Stimulated activated CD8-positive, alpha-beta memory T cell treated with anti-CD3 and anti-CD28 coated beads, Interleukin-12 subunit alpha, Interleukin-12 subunit beta, amount 100 ng/mL, for 1 hour (primary cell): ENCODE data around the gene COBL.

ENCODE experiments used
- DNase-seq: peaks from one replicate; pipeline ENCODE4 v3.0.0-alpha.2; 2020; ENCODE audit warnings: low read depth

The COBL gene

DNA sequence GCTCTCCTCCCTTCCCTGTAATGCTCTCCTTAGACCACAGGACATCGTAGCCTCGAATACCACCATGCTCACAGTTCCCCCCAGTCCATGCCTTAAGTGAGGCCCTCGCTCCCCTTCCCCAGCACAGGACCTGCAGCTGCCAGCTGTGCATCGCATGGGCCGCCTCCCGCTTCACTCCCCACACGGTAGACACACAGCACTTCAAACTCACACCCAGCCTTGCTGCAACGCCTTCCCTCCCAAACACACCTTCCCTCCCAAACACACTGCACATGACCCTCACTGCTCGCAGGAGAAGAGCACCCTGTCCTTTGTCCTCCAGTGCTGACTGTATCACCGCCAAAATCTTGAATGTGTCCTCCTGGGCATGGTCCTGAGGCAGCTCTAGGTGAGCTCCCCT, 42.6 kb downstream of the COBL start:
- no peak for DNase-seq

GRCh38 chr7:51273360-51273759, 43.2 kb downstream of the COBL start:
- DNase-seq, result no peak

GRCh38 chr7:51270965-51271364, 45.6 kb downstream of the COBL start:
- no peak for DNase-seq

DNA sequence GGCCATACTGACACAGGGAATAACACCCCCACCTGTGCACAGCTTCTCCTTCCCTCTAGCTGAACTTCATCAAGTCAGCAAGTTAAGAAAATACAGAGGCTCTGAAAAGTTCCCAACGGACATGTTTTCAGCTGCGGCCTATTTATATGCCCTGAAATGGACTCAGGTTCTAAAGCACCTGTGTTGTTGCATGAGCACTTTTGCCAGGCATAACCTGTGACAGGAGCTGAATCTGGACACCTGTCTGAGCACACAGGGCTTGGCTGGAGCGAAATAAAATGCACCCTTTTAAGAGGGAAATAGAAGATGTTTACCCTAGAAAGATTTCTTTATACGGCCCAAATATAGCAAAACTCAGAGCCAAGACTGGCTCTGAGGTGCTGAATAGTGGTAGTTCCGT, 46.7 kb downstream of the COBL start:
- no peak for DNase-seq

DNA sequence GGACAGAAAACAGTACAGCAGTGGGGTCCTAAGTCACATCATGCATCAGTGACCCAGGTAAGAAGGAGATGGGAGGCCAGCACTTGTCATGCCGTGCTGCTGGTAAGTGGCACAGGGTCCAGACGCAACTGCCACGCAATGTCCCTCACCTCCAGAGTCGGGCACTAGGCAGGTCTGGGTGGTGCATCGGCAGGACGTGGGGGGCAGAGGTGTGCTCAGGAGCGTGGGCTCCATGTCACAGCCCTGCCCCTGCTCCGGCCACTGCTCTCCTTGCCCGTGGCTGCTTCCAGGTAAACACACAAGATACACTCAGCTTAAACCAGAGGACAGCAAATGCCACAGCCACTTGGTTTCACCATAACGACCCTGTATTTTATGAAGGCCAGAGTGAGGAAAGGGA, 47.3 kb downstream of the COBL start:
- DNase-seq, result no peak

- no peak for DNase-seq
These were observed 47.8 kb downstream of the COBL start for GRCh38 chr7:51268859-51269258.

GRCh38 chr7:51267169-51267568, 49.4 kb downstream of the COBL start:
- no peak for DNase-seq

- DNase-seq, result no peak
These were observed 51.3 kb downstream of the COBL start for GRCh38 chr7:51265066-51265907.

- no peak for DNase-seq
These were observed 52.8 kb downstream of the COBL start for GRCh38 chr7:51263631-51264484.

GRCh38 chr7:51262796-51263531, 53.6 kb downstream of the COBL start:
- no peak for DNase-seq

GRCh38 chr7:51261950-51262795, 54.4 kb downstream of the COBL start:
- DNase-seq, result no peak

GRCh38 chr7:51261117-51261835, 55.3 kb downstream of the COBL start:
- DNase-seq, result no peak

DNA sequence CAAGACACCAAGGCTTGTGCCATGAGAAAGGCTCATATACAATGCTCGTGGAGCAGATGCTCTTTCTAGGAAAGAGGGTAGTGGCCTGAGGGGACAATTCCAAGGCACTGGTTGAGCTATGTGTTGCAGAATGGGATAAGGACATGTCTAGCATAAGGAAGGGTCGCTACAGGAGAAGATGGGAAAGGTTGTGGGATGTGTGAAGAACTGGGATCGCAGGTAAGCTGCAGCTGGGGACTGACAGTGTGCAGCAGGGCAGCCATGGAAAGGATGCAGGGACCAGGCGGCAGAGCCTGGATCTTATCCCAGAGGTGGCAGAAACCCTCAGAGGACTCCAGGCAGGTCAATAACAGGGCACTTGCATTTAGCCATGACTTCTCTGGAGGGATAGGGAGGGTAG, 56.1 kb downstream of the COBL start:
- DNase-seq, result no peak

GRCh38 chr7:51259766-51260165, 56.8 kb downstream of the COBL start:
- DNase-seq, result no peak

- no peak for DNase-seq
These were observed 59.7 kb downstream of the COBL start for GRCh38 chr7:51256916-51257315.

DNA sequence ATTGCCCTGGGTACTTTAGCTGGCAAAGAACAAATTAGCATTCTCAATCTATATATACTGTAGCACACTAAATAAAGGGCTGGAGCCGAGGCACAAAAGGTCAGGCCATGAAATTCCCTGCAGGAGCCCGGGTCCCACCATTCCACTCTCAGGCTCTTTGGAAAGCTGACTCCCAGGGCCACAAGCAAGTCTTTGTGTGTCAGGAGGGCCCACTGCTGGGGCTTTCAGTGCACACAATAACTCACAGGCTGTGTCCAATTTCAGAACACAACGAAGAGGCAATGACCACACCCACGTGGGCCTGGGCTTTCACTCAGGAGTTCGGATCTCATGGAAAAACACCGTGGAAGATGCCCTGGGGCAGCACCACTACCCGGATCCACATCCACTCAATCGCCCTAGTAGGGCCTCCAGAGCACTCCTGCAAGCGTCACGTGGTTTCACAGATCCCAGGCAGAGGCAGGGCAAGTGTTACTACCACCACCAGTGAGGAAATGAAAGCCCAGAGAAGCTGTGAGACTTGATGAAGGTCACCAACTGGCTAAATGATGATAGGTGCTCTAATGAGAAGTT, 60.3 kb downstream of the COBL start:
- DNase-seq, result no peak

DNA sequence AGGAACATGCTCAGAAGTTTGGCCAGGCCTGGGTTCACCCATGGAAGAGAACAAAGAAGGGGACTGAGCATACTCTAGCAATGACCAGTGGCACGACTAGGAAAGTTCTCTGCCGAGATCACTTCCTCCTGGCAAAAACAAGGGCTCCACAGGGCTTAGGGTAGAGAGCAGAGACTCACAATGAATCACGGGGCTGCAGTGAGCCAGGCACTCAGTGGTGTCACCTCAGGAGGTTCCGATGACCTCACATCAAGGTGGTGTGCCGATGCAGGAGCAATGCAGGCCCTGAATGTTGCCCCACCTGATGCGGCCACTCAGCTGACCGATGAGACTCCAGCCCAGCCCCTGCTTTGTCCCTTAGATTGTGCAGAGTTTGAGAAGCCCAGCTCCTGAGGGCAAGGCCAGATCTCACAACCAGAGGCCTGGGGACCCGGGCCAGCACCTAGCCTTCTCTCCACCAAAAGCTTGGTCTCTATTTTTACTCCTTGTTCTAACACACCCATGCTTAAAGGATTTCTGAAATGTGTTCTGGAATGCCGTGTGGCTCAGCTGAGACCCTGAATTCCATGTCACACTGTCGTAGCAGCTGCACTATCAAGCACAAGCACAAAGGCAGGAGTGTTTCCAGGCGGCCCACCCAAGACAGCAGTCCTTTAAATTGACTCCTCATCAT, 60.9 kb downstream of the COBL start:
- DNase-seq, result no peak

DNA sequence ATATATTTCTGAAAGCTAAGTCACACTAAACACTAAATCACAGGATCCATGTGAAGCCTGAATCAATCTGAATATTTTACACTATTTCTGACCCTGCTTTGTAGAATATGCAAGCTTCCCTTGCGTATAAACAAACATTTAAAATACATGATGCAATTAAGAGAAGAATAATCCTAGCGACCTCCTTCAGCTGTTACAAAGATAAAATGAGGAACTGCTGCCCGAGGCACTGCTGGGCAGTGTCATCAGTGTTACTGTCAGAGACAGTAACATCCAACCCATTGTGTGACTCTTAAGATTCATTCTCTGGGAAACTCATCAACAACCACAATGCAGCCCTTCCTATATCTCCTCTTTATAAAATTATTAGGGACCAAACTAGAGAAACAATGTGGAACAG, 61.6 kb downstream of the COBL start:
- no peak for DNase-seq

DNA sequence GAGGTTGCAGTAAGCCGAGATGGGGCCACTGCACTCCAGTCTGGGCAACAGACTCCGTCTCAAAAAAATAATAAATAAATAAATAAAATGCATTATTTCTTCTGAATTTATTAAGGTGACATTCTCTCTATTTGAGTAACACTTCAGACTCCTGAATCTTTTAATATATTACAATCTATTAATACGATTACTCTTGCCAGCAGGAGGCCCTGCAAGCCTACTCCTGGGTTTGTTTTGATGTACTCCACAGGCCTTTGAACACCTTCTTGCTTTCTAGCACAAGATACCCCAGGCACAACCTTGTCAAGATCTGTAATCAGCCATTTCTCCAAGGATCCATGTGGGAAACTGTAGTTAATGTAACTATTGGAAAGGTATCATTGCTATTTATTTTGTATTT, 63.5 kb downstream of the COBL start:
- no peak for DNase-seq

DNA sequence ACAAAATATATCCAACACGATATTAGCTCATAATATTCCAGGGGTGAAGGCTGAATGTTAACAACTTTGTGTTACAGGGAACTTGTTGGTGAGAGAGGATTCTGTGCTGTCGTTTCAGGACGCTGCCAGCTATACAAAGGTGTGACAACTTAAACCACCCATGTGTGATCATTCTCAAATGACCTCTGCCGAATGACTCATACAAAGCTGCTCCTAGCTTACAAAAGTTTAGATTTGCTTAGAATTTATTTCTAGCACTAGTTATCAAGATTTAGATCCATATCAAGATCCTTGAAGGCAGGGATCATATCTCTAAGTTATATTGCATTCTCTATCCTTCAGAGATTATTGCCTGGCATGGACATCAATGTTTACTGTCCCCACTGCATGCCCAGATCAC, 65.3 kb downstream of the COBL start:
- no peak for DNase-seq
